DOHH2 (cell line): ENCODE measurements around the gene VSNL1.

Experiments
- H3F3A ChIP-seq: fragments of 200-600 bp; sonication (generic), shearing (Covaris generic); 2 replicates; pipeline ENCODE4 v1.6.0; 2016; ENCODE audit warnings: antibody characterized with exemption, mild to moderate bottlenecking; ENCODE audit not compliant: control insufficient read depth, insufficient read depth
- H3K27ac ChIP-seq: fragments of 200-600 bp; sonication (generic); 2 replicates; pipeline ENCODE4 v1.5.1; 2014; ENCODE audit warnings: low read depth, mild to moderate bottlenecking, low read length, moderate library complexity
- H3K27me3 ChIP-seq: fragments of 200-600 bp; sonication (generic); 2 replicates; pipeline ENCODE4 v1.6.1; 2014; ENCODE audit warnings: mild to moderate bottlenecking, low read length, mixed read lengths; ENCODE audit not compliant: control insufficient read depth
- H3K36me3 ChIP-seq: fragments of 200-600 bp; sonication (generic); 2 replicates; pipeline ENCODE4 v1.6.1; 2014; ENCODE audit warnings: mild to moderate bottlenecking, low read length, moderate library complexity, mixed read lengths; ENCODE audit not compliant: control insufficient read depth
- H3K4me1 ChIP-seq: fragments of 200-600 bp; sonication (generic); 2 replicates; pipeline ENCODE4 v1.6.1; 2014; ENCODE audit warnings: mild to moderate bottlenecking, low read length, mixed read lengths; ENCODE audit not compliant: control insufficient read depth
- H3K4me2 ChIP-seq: fragments of 200-600 bp; sonication (generic); 2 replicates; pipeline ENCODE4 v1.6.0; 2014; ENCODE audit warnings: mild to moderate bottlenecking, low read length, moderate library complexity
- H3K4me3 ChIP-seq: fragments of 200-600 bp; sonication (generic); 2 replicates; pipeline ENCODE4 v1.5.1; 2014; ENCODE audit warnings: mild to moderate bottlenecking, low read length, mixed read lengths
- H3K79me2 ChIP-seq: fragments of 200-600 bp; sonication (generic); 2 replicates; pipeline ENCODE4 v1.6.1; 2014; ENCODE audit warnings: mild to moderate bottlenecking, low read length, mixed read lengths; ENCODE audit not compliant: control insufficient read depth
- H3K9me2 ChIP-seq: fragments of 200-600 bp; sonication (generic); replicated peaks from 2 replicates; pipeline ENCODE4 v1.6.1; 2014; ENCODE audit warnings: mild to moderate bottlenecking, low read length, mixed read lengths; ENCODE audit not compliant: control insufficient read depth
- H3K9me3 ChIP-seq: fragments of 200-600 bp; sonication (generic); 2 replicates; pipeline ENCODE4 v1.6.1; 2014; ENCODE audit warnings: antibody characterized with exemption, low read length, mixed read lengths; ENCODE audit not compliant: control insufficient read depth, insufficient read depth
- H4K20me1 ChIP-seq: fragments of 200-600 bp; sonication (generic); 2 replicates; pipeline ENCODE4 v1.6.0; 2014; ENCODE audit warnings: low read depth, mild to moderate bottlenecking, antibody characterized with exemption, low read length, moderate library complexity; ENCODE audit not compliant: control insufficient read depth, insufficient read depth
- CTCF ChIP-seq: fragments of 200-600 bp; sonication (generic); IDR thresholded peaks from one replicate; pipeline ENCODE4 v1.5.1; 2014; ENCODE audit warnings: antibody characterized with exemption, mild to moderate bottlenecking, low read depth, low read length; ENCODE audit not compliant: poor library complexity, severe bottlenecking
- EZH2phosphoT487 ChIP-seq: fragments of 200-600 bp; sonication (generic); IDR thresholded peaks from 2 replicates; pipeline ENCODE4 v1.6.1; 2017; ENCODE audit warnings: borderline replicate concordance, mild to moderate bottlenecking, antibody characterized with exemption, low read length, moderate library complexity, mixed read lengths

VSNL1 gene

GRCh38 chr2:17661460-17661859 lies 121.0 kb downstream of the VSNL1 start:
- no peaks in the 10 kb centered on the region for H3K9me2 ChIP-seq
- no peaks in the 10 kb centered on the region for H3K27me3 ChIP-seq
- H3K79me2 ChIP-seq: no peaks in the 10 kb centered on the region
- no peak overlapping the region for H3K27ac ChIP-seq
- H3F3A ChIP-seq: no peaks in the 10 kb centered on the region
- TF ChIP-seq EZH2phosphoT487: no peak
- TF ChIP-seq CTCF: no peak
- no peaks in the 10 kb centered on the region for H3K4me1 ChIP-seq
- H3K9me3 ChIP-seq: no peaks in the 10 kb centered on the region
- H4K20me1 ChIP-seq: no peaks in the 10 kb centered on the region
- H3K36me3 ChIP-seq: peaks cover 44% of the 10 kb centered on the region
- no peak overlapping the region for H3K4me3 ChIP-seq
- no peak overlapping the region for H3K4me2 ChIP-seq

GRCh38 chr2:17662723-17663122 lies 122.2 kb downstream of the VSNL1 start:
- H3K4me2 ChIP-seq: no peak overlapping the region
- no peak for TF ChIP-seq EZH2phosphoT487
- no peak for TF ChIP-seq CTCF
- no peaks in the 10 kb centered on the region for H4K20me1 ChIP-seq
- H3K4me3 ChIP-seq: no peak overlapping the region
- no peaks in the 10 kb centered on the region for H3F3A ChIP-seq
- no peak overlapping the region for H3K27ac ChIP-seq
- H3K79me2 ChIP-seq: no peaks in the 10 kb centered on the region
- H3K27me3 ChIP-seq: no peaks in the 10 kb centered on the region
- no peaks in the 10 kb centered on the region for H3K9me3 ChIP-seq
- H3K4me1 ChIP-seq: no peaks in the 10 kb centered on the region
- H3K9me2 ChIP-seq: no peaks in the 10 kb centered on the region
- peaks cover 55% of the 10 kb centered on the region for H3K36me3 ChIP-seq

DNA sequence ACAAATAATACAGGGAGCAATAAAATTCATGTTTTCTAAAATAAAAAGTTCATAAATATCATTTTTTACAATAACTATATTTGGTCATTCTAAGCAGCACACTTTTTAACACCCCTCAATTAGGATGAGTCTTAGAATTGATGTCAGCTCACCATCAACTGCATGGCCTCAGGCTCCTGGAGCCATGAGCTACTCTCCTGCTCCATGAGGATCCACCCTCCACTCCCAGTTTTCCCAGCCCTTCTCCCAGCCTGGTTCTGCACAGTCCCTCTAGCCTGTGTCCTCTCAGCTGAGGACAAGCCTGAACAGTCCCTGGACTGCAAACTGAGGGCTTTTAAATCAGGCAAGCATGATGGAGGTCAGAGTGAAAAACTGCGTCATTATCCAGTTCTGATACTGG lies 124.0 kb downstream of the VSNL1 start:
- H3K4me2 ChIP-seq: no peak overlapping the region
- H3K4me1 ChIP-seq: no peaks in the 10 kb centered on the region
- TF ChIP-seq CTCF (no peak), EZH2phosphoT487 (no peak)
- no peaks in the 10 kb centered on the region for H3K79me2 ChIP-seq
- H3K4me3 ChIP-seq: no peak overlapping the region
- H3K27ac ChIP-seq: no peak overlapping the region
- no peaks in the 10 kb centered on the region for H3K27me3 ChIP-seq
- H3K9me3 ChIP-seq: no peaks in the 10 kb centered on the region
- H3F3A ChIP-seq: no peaks in the 10 kb centered on the region
- no peaks in the 10 kb centered on the region for H4K20me1 ChIP-seq
- H3K9me2 ChIP-seq: no peaks in the 10 kb centered on the region
- H3K36me3 ChIP-seq: peaks cover 70% of the 10 kb centered on the region

DNA sequence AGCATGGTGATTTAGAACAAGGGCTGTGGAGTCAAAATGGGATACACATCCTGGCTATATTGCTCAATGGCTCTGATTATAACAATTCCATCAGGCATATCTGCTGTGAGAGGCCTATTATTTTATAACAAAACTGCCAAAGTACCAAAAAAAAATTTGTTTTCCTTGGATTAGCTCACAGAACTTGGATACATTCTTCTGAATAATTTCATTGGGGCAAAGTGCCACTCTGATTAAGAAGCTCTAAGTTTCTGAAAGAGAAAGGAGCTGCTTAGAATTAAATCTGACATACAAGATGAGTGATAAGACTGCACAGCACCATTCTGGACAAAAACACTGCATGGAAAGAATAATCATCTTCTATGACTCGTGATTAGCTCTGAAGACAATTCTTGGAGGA lies 127.4 kb downstream of the VSNL1 start:
- H3K4me2 ChIP-seq: no peak overlapping the region
- no peaks in the 10 kb centered on the region for H3K4me1 ChIP-seq
- H3K36me3 ChIP-seq: peaks cover 76% of the 10 kb centered on the region
- H3K79me2 ChIP-seq: no peaks in the 10 kb centered on the region
- H3K9me3 ChIP-seq: no peaks in the 10 kb centered on the region
- H3K4me3 ChIP-seq: no peak overlapping the region
- peaks cover 6% of the 10 kb centered on the region for H3F3A ChIP-seq
- TF ChIP-seq CTCF: no peak
- TF ChIP-seq EZH2phosphoT487: no peak
- no peaks in the 10 kb centered on the region for H3K9me2 ChIP-seq
- H3K27me3 ChIP-seq: no peaks in the 10 kb centered on the region
- H3K27ac ChIP-seq: no peak overlapping the region
- H4K20me1 ChIP-seq: no peaks in the 10 kb centered on the region
